Liver (tissue), 3 donors: ENCODE results near the gene UBR3.

Source experiments
- GABPA ChIP-seq, 2 donors: IDR thresholded peaks in 1 of 2; conservative IDR thresholded peaks in 1 of 2; 2 replicates each; pipeline ENCODE4 v1.6.1; 2016; ENCODE audit warnings: antibody characterized with exemption in 2 of 2, mild to moderate bottlenecking in 1 of 2, moderate library complexity in 1 of 2
- HNF4A ChIP-seq, 2 donors: conservative IDR thresholded peaks; 2 replicates each; pipeline ENCODE4 v1.6.1; 2016; ENCODE audit warnings: antibody characterized with exemption in 2 of 2, mild to moderate bottlenecking in 2 of 2
- RAD21 ChIP-seq, 2 donors: IDR thresholded peaks; 2 replicates each; pipeline ENCODE4 v1.6.1; 2016; ENCODE audit warnings: antibody characterized with exemption in 2 of 2, mild to moderate bottlenecking in 2 of 2
- REST ChIP-seq: IDR thresholded peaks from 2 replicates; pipeline ENCODE4 v1.6.1; 2016; ENCODE audit warnings: antibody characterized with exemption, mild to moderate bottlenecking
- SP1 ChIP-seq: IDR thresholded peaks from 2 replicates; pipeline ENCODE4 v1.6.1; 2018; ENCODE audit warnings: antibody characterized with exemption, mild to moderate bottlenecking
- TAF1 ChIP-seq: conservative IDR thresholded peaks from 2 replicates; pipeline ENCODE4 v1.6.1; 2016; ENCODE audit warnings: antibody characterized with exemption, mild to moderate bottlenecking
- YY1 ChIP-seq: IDR thresholded peaks from 2 replicates; pipeline ENCODE4 v1.6.1; 2016; ENCODE audit warnings: antibody characterized with exemption, mild to moderate bottlenecking
- TF ChIP-seq, protein P1 (sequence below): fragments of 150-350 bp; IDR thresholded peaks from 2 replicates; pipeline ENCODE4 v1.5.1; 2017; ENCODE audit warnings: improper control_type of control experiment, low read depth, low read length; ENCODE audit not compliant: missing input control
- TF ChIP-seq, protein P2 (sequence below): IDR thresholded peaks from 2 replicates; pipeline ENCODE4 v1.6.1; 2016; ENCODE audit warnings: antibody characterized with exemption
- donor health status: healthy.
- donor health status: healthy.

DNA sequence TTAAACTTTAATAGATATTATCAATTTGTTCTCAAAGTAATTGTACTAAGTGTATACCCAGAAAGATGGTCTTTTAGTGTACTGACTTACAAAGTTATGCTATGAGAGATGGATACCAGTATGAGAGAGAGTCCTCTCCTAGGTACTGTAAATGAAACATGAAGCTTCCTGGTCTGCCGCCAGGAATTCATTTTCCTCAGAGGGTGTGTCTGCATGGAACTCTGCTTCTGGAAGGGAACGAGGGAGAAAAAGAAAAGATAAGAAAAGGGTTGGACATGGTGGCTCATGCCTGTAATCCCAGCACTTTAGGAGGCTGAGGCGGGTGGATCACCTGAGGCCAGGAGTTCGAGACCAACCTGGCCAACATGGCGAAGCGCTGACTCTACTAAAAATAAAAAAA, 30.8 kb upstream of the UBR3 start:
- TF ChIP-seq, protein P1, sequence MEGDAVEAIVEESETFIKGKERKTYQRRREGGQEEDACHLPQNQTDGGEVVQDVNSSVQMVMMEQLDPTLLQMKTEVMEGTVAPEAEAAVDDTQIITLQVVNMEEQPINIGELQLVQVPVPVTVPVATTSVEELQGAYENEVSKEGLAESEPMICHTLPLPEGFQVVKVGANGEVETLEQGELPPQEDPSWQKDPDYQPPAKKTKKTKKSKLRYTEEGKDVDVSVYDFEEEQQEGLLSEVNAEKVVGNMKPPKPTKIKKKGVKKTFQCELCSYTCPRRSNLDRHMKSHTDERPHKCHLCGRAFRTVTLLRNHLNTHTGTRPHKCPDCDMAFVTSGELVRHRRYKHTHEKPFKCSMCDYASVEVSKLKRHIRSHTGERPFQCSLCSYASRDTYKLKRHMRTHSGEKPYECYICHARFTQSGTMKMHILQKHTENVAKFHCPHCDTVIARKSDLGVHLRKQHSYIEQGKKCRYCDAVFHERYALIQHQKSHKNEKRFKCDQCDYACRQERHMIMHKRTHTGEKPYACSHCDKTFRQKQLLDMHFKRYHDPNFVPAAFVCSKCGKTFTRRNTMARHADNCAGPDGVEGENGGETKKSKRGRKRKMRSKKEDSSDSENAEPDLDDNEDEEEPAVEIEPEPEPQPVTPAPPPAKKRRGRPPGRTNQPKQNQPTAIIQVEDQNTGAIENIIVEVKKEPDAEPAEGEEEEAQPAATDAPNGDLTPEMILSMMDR: no peak
- TF ChIP-seq REST (no peak), HNF4A (conservative IDR thresholded peaks at IDR 0.05) (no peak), TAF1 (no peak), RAD21 (IDR thresholded peaks at IDR 0.05) (no peak), YY1 (no peak), GABPA (IDR thresholded peaks at IDR 0.05 in 1 of 2, conservative IDR thresholded peaks at IDR 0.05 in 1 of 2) (no peak), SP1 (no peak)
- TF ChIP-seq, protein P2, sequence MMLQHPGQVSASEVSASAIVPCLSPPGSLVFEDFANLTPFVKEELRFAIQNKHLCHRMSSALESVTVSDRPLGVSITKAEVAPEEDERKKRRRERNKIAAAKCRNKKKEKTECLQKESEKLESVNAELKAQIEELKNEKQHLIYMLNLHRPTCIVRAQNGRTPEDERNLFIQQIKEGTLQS: no peak
